H1 (cell line): Measurements from ENCODE around the gene PCDH8. TPM values are rescaled to one million over a fixed set of nuclear protein-coding genes. Genes with fewer than 3 reads are reported as not detected.

Experiments used
- microRNA counts: library from miRNA; unstranded; fragments of <30 nt; microRNA quantifications from one replicate; lab custom pipeline; 2015
- microRNA-seq, 2 experiments: library from miRNA; unstranded; fragments of <30 nt; microRNA quantifications; one replicate each; pipeline versions ENCODE4 to v1.2.0, GENCODE V29; 2016 to 2020; ENCODE audit warnings: borderline microRNAs expressed in 2 of 2, borderline number of aligned reads in 2 of 2, borderline replicate concordance in 1 of 2
- polyA plus RNA-seq, 7 experiments: library from polyadenylated mRNA; depleted of rRNA in 3 of 7; stranded (reverse) in 5 of 7; unstranded in 2 of 7; fragments of >200 nt in 5 of 7; fragments of 200-250 nt in 2 of 7; gene quantifications; 1 replicate in 5 of 7; 2 replicates in 1 of 7; 4 replicates in 1 of 7; pipeline versions ENCODE4 v1.2.1 to v1.2.3, GENCODE V29; 2011 to 2013; ENCODE audit warnings: missing spikeins in 2 of 7, mixed read lengths in 2 of 7
- small RNA-seq: library from polyadenylated mRNA; stranded (forward); fragments of <200 nt; extraction: miRNeasy Mini kit (QIAGEN cat#:217004); gene quantifications from one replicate; pipeline ENCODE3, GENCODE V24; 2013; ENCODE audit not compliant: insufficient read depth
- total RNA-seq: library from RNA; stranded (reverse); fragmentation: NEBNext Ultra II Directional; extraction: Animal tissue kit (Norgen Biotek cat#: 25700); gene quantifications from 2 replicates; pipeline ENCODE4 v1.2.1, GENCODE V29; 2021

The PCDH8 gene
- total and polyA plus RNA-seq, 2 of the 8 experiments (the other 6 are each of a cell fraction or from before 2014, with no cell fraction given) = 0.82 to 1.6 TPM

MicroRNAs within 50 kb of the gene (microRNA counts, 767-probe panel; counts per million panel counts)
- microRNA hsa-miR-759 (lab: Ali Mortazavi, UCI) = 879 counts per million, percentile 95 among the panel's probes with 10 or more counts

Small RNA genes lying within 50 kb of the gene (microRNA-seq; reads per million reads assigned to microRNA genes)
- gene MIR759 = 0 to 0.69 reads per million in 2 experiments

Small RNA genes lying within 50 kb of the gene (small RNA-seq; reads per million reads assigned to genes)
- gene MIR759 = not detected

Other genes with a start within 250 kb of the PCDH8 start
- 7.3 and 8.9 TPM in 2 replicates for gene HNRNPA1L2, start 206.2 kb downstream of the PCDH8 start, total RNA-seq
- 3.1 and 3.7 TPM in 2 replicates for gene HNRNPA1L2, start 206.2 kb downstream of the PCDH8 start, polyA plus RNA-seq (2011; rRNA removed)
- gene SUGT1, start 195.8 kb downstream of the PCDH8 start, total RNA-seq = 99.4 and 103 TPM in 2 replicates
- 21.0 and 25.7 TPM in 2 replicates for gene SUGT1, start 195.8 kb downstream of the PCDH8 start, polyA plus RNA-seq (2011; rRNA removed)
- gene CNMD, start 108.8 kb downstream of the PCDH8 start, total RNA-seq = 113 and 122 TPM in 2 replicates
- 57.6 and 87.4 TPM in 2 replicates for gene CNMD, start 108.8 kb downstream of the PCDH8 start, polyA plus RNA-seq (2011; rRNA removed)
- gene OLFM4, start 180.2 kb upstream of the PCDH8 start, total RNA-seq = not detected in 2 replicates
- gene OLFM4, start 180.2 kb upstream of the PCDH8 start, polyA plus RNA-seq (2011; rRNA removed) = not detected in 2 replicates